GM18519 (cell line): ENCODE data around the gene SCAP.
"Not testable (repeated sequence)": the region's sequence is repeated elsewhere in the genome, so short reads cannot be mapped to it uniquely, and the experiment has no call there.

Source experiments
- ATAC-seq: cut with Tn5 transposase; IDR thresholded peaks from one replicate; pipeline ENCODE4 v1.9.1; 2021; ENCODE audit warnings: mild to moderate bottlenecking, moderate library complexity; ENCODE audit not compliant: unreplicated experiment, low FRiP score

The SCAP gene

DNA sequence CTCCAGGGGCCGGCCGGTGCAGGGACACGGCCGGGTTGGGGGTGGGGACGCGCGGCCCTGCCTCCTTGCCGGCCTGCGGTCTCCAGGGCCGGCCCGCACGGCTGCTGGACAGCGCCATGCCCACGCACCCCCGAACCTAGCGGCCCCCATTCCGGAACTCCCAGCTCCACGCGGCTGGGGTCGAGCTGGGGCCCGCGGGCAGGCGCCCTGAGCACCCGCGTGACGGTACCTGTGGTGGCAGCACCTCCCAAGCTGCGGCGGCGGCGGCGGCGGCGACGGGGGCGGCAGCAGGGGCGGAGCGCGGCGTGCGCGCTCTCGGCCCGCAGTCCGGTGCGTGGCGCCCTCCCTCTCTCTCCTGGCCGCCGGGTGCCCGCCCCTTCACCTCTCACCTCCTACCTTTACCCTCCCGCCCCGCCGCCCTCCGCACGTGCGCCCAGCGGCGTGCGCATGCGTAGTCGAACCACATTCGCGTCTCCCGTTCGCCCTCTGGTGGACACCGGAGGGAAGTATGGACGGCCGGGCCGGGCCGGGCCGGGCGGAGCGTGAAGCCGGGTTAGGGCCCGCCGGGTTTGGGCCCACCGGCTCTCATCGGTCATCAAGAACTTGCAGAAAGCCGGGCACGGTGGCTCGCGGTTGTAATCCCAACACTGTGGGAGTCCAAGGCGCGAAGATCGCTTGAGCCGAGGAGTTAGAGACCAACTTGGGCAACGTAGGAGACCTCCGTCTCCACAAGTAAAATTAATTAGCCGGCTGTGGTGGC lies at the start of gene SCAP:
Gene SCAP, minus strand, starts transcription at position 372 of the 760 bp plus-strand sequence. CDS start 32,948 bp downstream, outside the sequence.
- peak; percentile 78 for ATAC-seq

DNA sequence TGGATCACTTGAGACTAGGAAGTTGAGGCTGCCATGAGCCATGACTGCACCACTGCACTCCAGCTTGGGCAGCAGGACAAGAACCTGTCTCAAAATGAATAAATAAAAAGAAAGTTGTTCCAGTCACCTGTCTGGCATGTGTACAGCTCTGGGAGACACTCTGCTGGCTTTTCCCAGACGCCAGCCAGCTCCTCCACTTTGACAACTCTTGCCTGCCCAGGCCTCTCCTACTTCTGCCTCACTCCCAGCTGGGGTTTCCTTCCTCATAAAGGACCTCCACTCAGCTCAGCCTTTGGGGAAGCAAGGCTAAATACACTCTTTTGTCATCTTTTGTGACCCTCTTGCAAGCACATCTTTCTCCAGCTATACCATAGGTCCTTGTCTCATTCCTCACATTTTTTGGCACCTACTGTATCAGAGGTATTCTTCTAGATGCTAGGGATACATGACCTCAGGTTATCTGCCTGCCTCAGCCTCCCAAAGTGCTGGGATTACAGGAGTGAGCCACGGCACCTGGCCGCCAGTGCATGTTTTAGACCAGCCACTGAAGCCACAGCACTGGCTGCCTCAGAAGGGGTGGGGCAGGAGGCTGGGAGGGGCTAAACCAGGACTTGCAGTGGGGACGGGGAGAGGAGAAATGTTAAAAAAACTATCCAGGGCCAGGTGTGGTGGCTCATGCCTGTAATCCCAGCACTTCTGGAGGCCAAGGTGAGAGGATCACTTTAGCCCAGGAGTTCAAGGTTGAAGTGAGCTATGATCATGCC lies 47.8 kb upstream of the SCAP start:
- no peak for ATAC-seq

GRCh38 chr3:47522082-47522987 lies 46.6 kb upstream of the SCAP start:
- no peak for ATAC-seq

DNA sequence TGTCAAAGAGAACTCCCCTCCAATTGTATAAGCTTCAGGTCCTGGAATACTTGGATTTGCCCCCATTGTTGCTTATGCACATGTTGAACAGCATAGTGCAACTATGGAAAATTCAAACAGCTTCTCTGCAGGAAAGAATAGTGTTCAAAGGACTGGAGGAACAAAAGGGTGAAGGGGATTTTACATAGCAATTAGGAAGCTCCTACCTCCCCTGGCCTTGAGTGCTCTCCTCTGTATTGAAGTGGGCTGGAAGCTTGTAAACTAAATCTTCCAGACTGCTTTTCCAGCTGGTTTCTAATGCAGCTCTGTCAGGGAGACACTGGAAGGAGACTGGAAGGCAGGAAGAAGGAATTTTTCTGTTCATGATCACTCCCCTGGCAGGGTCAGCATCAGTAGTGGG lies 45.0 kb upstream of the SCAP start:
- ATAC-seq, result no peak

DNA sequence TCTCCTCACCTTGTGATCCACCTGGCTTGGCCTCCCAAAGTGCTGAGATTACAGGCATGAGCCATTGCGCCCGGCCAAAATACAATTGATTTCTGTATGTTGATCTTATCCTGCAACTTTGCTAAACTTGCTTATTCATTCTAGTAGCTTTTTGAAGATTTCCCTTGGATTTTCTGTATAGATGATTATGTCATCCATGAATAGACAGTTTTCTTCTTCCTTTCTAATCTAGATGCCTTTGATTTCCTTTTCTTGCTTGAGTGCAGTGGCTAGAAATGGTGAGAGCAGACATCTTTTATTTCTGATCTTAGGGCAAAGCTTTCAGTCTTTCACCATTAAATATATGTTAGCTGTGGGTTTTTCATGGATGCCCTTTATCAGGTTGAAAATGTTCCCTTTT lies 42.2 kb upstream of the SCAP start:
- ATAC-seq, result no peak

GRCh38 chr3:47515864-47516319 lies 40.2 kb upstream of the SCAP start:
- ATAC-seq, result no peak

- ATAC-seq, result no peak
These were observed 39.4 kb upstream of the SCAP start for GRCh38 chr3:47515100-47515499.

- ATAC-seq, result peak; percentile 76
These were observed 37.6 kb upstream of the SCAP start, which contains the start of gene ELP6 for GRCh38 chr3:47513125-47513929. Gene ELP6, minus strand, starts transcription at chr3:47513712. Its CDS starts 122 bp downstream, at chr3:47513590.

DNA sequence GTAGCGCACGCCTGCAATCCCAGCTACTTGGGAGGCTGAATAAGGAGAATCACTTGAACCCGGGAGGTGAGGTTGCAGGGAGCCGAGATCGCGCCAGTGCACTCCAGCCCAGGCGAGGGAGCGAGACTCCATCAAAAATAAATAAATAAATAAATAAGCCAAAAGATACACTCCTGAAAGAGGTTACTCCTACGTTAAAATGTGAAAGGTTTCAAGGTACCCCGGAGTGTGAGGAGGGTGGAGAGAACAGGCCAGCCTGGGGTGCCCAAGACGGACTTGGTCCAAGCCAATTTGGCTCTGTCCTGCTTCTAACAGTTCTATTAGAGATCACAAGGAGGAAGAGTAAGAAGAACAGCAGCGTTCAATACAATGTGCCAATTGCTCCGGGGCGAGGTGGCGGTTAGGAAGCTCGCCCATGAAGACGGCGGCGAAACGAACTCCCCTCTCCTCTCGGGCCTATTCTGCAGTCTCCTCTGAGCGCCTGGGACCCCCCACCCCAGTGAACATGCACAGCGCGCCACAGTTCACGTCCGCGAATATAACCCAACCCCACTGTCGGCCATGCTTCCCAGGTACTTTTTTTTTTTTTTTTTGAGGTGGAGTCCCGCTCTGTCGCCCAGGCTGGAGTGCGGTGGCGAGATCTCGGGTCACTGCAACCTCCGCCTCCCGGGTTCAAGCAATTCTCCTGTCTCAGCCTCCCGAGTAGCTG lies 36.8 kb upstream of the SCAP start:
- no peak for ATAC-seq

- ATAC-seq, result not testable (repeated sequence)
These were observed 29.5 kb upstream of the SCAP start for GRCh38 chr3:47505267-47505666.

GRCh38 chr3:47504113-47504512 lies 28.4 kb upstream of the SCAP start:
- ATAC-seq, result no peak

- ATAC-seq, result no peak
These were observed 27.3 kb upstream of the SCAP start for GRCh38 chr3:47503033-47503432.

DNA sequence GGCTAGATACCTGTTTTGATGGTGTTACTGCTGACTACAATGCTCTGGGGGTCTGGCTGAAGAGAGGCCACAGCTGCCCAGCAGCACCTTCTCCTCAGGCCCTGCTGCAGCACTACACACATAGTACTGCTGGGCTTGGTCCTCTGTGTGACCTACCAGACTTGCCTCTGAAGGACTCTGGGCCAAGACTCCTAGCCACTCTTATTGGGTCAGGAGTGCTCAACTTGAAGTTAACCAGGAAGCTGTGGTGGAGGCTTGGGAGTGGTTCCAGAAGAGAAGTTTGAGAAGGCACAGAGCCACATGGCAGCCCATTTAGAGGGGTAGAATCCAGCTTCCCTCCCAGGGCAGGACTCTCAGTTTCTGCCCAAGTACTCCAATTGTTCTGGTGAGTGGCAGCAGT lies 21.2 kb upstream of the SCAP start:
- no peak for ATAC-seq

GRCh38 chr3:47495886-47496285 lies 20.1 kb upstream of the SCAP start:
- ATAC-seq, result no peak

GRCh38 chr3:47495111-47495510 lies 19.4 kb upstream of the SCAP start:
- no peak for ATAC-seq

GRCh38 chr3:47491777-47492176 lies 16.0 kb upstream of the SCAP start:
- ATAC-seq, result no peak

DNA sequence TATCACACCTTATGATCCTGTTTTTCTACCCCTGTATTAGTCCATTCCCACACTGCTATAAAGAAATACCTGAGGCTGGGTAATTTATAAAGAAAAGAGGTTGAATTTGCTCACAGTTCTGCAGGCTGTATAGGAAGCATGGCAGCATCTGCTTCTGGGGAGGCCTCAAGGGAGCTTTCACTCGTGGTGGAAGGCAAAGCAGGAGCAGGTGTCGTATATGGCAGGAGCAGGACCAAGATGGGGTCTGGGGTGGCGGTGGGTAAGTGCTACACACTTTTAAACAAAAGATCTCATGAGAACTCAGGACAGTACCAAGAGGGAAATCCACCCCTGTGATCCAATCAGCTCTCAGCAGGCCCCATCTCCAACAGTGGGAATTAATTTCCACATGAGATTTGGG lies 15.4 kb upstream of the SCAP start:
- no peak for ATAC-seq

- ATAC-seq, result no peak
These were observed 11.5 kb upstream of the SCAP start for GRCh38 chr3:47487265-47487664.

- no peak for ATAC-seq
These were observed 10.1 kb upstream of the SCAP start for GRCh38 chr3:47485812-47486211.
